Fibroblast of skin of abdomen (primary cell): ENCODE measurements around the gene BCL11B. TPM values are rescaled to one million over a fixed set of nuclear protein-coding genes. Genes with fewer than 3 reads are reported as not detected.

Experiments
- DNase-seq: peaks from one replicate; pipeline ENCODE4 v3.0.0-alpha.2; 2013
- polyA plus RNA-seq, 2 experiments: library from polyadenylated mRNA; unstranded; fragments of 120-200 nt; gene quantifications; one replicate each; pipeline ENCODE4 v1.2.1, GENCODE V29; 2013; ENCODE audit not compliant: insufficient read length in 2 of 2

Gene BCL11B
- polyA plus RNA-seq (2013, experiment 1 of 2; ENCODE audit: insufficient read length): 2.6 TPM
- 2.6 TPM for polyA plus RNA-seq (2013, experiment 2 of 2; ENCODE audit: insufficient read length)

DNA sequence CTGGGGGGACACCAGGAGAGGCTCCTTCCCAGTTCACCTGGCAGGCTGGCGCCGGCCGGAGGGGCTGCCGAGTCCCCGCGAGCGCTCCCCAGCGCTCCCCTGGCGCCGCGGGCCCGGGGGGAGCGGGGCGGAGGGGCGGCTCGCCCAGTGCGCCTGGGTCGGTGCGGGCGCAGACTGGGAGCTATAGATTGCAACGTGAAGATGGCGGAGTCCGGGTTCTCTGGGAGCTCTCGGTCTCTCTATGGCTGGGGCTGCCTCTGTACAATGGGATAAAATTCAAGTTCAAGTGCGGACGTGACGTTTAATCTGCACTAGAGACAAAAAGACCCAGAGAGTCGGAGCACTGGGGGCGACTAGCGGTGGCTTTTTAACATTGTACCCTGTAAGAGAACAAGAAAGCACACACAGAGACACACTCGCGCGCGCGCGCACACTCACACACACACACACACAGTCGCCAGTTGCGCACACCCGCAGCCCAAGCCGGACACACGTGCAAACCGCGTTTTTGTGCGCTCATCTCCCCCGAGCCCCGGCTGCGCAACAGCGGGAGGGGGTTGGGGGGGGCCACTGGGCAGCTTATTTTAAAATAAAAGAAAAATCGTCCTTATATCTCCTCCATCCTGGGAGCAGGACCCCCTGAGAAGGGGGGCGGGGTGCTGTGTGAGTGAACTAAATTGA lies at the start of gene BCL11B:
TSS of gene BCL11B (minus strand) at position 247 of the 681 bp plus-strand sequence. CDS start 979 bp downstream, outside the sequence.
- DNase-seq: peak; percentile 97

DNA sequence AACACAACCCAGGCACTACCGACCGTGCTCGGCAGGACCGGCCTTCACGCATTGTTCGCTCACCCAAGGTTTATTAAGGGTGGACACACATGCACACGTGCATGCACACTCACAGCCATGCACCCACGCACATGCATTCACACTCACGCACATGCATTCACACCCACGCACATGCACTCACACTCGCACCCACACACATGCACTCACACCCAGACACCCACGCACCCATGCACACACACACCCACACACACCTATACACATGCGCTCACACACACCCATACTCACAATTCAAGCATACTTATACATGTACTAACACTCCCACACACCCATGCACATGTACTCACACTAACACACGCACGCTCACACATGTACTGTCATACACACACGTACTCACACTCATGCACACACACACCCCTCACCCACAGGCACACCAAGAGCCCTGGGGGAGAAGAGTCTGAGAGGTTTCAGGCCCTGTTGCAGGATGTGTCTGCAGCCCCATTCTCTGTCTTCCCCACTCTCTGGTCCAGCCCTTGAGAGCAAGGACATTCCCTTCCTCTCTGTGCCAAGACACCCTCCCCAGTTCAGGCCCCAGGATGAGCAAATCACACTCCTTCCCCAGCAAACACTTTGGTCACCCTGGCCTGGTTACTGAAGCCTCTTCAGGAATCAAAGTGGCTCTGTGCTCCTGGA lies 49.4 kb upstream of the BCL11B start:
- DNase-seq: no peak

DNA sequence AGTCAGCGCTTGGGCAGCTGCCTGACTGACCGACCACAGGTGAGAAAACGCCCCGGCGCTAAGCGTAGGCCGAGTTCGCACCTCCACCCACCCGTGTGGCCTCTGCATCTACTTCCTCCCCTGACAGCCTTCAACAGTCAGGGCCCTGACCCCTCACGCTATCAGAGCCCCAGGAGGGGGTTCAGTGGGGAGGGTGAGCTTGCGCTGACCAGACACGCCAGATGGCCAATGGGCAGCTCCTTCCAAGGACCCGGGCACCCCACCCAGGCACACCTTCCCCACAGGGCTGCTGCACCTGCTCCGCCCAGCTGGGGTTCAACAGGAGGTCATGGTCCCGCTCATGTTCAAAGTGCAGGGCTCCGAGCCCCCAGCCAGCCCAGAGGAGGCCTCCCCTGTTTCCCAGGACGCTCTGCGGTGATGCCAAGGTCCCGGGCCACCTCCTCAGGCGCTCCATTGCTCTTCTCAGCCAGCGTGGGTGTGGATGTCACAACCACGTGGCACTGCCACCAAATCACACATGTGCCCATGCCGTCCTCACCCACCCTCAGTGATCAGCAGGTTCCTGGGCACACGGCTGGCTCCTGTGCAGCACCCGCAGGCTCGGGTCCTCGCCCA lies 48.7 kb upstream of the BCL11B start:
- no peak for DNase-seq

DNA sequence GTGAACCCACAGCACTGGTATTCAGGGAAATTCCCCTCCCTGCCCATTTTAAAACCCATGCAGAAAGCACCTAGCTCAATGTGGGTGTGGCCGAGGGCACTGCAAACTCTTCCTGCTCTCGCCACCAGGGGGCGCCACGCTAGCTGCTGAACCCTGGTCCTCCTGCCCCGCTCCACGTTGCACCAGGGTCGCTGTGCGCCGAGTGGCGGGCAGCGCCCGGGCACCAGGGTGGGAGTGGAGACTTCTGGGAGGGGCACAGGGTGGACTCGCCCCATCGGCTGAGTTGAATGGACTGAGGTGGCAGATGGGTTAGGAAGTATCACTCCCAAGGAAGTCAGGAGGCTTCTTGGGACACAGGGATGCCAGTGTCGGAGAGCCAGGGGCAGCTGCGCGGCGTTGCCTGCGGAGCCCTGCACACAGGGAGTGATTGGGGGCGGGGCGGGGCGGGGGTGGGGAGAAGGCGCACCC lies 48.1 kb upstream of the BCL11B start:
- DNase-seq: peak; percentile 34

DNA sequence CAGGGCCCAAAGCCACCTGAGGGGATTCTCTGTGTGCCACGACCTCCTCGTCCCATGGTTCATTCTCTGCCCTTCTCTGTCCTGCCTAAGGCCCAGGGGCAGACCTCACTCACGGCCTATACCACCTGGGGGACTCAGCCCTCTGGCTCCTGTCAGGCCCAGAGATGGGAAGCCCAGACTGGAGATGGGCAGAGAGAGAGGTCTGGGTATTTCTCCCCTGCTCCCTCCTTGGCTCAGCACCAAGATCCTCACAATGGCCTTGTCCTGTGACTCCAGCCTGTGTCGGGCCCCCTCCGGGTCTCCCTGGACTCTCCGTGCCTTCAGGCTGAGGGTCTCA lies 46.9 kb upstream of the BCL11B start:
- DNase-seq: no peak

DNA sequence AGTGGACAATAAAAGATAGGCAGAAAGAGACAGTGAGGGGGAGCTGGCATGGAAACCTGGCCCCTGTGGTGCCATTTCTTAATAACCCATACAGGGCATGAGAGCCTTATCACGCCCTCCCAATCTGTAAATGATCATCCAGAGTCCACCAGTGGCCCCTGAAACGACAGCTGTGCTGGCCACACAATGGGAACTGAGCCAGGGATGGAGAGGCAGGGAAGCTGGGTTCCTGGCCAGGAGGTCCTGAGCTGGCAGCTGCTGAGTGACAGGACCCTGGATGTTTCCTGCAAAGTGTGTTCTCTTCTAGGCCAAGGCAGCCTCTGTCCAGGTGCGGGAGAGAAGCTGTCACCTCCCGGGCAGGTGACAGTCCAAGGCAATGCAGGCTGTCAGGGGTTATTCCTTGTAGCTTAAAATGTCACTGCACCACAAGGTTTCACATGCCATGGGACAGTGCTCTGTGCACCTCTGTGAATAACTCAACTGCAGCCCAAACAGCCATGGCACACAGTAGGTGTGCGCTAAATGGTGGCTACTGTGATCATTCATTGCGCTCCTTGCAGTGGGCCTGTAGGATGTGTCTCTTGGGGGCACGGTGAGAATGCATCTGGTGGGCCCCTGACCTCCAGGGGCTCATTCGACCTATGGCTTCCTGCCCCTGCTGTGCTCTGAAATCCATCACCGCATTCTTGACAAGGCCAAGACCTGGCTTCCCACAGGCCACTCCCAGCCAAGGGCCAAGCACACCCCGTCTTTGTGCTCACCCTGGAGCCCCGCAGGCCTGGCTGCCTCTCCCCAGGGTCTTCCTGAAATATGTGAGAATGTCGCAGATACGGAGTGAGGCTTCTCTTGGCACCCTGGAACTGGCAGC lies 46.3 kb upstream of the BCL11B start:
- DNase-seq: no peak

DNA sequence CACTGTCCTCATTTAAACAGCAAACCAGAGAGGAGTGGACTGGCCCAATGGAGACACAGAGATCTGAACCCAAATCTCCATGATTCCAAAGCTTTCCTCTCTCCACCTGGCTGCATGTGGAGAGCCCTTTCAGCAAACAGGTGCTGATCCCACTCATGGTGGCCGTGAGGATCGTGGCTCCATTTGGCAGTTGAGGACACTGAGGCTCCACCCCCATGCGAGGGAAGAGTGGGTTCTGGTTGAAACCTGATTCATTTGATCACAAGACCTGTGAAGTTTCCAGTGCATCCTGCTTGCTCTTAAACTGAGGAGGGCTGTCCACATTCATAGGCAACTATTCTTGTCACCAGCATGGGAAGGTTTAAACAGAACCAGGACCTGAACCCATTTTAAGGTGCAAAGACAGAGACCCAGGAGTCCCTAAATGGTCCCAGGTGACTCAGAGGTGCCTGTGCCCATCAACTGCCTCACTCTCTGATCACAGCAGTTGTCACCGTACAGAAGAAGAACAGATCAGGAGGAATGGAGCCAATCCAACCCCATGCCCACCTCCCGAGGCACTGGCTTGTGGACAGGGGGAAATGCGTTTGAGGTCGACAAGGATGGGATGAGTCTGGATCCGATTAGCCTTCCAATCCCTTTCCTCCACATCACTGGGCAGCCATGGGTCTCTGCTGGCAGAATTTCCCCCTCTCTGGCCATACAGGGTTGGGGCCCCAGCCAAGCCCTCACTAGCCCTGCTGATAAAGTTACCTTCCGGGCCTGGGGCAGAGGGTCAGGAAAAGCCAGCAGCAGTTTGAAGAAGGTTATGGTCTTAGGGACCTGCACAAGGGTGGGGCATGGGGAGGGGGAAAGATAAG lies 45.5 kb upstream of the BCL11B start:
- no peak for DNase-seq

DNA sequence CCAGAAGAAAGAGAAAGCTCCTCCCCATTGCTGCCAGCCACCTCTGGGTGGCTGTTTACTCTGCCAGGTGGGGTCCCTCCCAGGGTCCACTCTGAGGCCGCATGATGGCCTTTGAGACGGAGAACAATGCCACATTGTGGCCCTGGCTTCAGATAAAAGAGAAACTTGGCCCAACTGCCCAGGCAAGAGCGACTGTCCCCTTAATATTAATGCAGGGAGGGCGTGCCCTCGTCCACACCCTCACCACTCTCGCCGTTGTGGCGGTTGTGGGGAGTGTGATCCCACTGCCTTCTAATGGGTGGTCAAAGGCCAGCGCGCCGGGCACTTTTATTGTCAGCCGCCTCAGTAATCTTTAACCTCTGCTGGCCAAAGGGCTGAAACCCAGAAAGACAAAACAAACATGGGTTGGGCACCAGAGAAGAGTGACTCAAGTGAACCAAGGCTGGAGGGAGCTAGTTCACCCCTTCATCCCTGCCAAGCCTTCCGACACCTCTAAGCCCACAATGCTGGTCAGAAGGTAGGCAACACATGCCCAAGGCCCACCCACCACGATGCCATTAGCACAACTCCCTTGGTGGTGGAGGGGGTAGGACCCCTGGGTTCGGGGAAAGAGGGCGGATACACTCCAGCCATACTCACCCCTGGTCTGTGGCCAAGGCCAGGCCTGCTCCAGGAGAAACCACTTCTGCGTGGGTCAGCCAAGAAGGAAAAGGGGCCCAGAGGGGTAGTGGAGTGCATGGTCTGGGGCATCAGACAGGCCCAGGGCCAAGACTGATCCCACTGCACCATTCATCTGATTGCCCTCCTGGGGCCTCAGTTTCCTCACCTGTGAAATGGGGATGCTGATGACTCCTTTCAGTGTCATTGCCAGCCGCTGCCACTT lies 44.5 kb upstream of the BCL11B start:
- DNase-seq: no peak

DNA sequence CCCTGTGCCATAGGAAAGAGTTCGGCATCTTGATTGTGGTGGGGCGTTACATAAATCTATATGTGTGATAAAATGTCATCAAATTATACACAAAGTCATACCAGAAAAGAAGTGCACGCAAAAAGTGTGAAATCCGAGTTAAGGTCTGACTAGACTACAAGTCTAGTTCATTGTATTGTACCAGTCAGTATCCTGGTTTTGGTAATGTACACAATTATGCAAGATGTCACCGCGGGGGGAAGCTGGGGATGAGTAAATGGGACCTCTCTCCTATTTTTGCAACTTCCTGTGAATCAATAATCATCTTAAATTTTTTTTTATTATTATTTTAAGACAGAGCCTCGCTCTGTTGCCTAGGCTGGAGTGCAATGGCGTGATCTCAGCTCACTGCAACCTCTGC lies 43.2 kb upstream of the BCL11B start:
- no peak for DNase-seq

DNA sequence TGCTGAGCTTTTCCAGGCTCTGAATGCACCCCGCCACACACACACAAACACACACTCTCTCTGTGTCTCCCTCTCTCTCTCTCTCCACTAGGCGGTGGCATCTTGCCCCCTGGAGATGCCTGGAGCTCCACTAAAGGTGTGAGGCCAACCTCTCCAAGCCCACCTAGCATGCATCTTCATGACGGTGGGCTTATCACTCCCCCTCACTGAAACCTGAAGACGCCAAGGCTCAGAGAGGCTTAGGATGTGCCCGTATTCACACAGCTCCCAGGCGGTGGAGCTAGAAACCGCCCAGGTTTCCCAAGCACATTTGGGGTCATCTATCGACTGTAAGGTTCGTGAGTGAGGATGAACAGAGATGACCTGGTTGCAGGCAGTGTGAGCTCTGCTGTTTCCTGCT lies 42.6 kb upstream of the BCL11B start:
- no peak for DNase-seq

DNA sequence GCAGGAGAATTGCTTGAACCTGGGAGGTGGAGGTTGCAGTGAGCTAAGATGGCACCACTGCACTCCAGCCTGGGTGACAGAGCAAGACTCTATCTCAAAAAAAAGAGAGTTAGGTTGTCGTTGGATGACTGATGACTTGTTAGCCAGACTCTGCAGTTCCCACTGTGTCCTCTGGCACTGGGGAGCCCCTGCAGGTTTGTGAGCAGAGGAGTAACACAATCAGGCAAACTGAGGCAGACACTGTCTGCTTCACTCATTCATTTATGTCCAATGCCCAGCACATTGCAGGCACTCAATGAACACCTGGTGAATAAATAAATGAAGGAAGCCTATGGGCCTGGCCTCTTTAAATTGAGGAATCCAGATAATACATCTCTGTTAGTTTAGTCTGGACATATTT lies 41.2 kb upstream of the BCL11B start:
- DNase-seq: no peak

DNA sequence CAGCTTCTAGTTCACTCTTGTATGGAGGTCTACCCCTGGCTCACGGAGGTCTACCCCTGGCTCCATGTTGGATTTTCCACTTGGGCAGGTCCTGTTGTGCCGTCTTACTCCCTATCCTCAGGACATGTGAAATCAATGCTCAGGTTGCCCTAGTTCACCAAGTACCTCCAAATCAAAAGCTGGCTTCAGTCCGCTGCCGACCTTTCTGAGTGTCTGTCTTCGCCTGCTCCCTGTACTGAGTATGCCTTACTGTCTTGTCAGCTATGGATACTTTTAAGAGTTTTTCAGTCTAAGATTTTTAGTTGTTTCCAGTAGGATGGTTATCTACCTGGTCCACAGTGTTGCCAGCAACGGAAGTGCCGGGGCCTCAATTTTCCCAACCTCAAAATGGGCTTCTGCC lies 40.1 kb upstream of the BCL11B start:
- no peak for DNase-seq

DNA sequence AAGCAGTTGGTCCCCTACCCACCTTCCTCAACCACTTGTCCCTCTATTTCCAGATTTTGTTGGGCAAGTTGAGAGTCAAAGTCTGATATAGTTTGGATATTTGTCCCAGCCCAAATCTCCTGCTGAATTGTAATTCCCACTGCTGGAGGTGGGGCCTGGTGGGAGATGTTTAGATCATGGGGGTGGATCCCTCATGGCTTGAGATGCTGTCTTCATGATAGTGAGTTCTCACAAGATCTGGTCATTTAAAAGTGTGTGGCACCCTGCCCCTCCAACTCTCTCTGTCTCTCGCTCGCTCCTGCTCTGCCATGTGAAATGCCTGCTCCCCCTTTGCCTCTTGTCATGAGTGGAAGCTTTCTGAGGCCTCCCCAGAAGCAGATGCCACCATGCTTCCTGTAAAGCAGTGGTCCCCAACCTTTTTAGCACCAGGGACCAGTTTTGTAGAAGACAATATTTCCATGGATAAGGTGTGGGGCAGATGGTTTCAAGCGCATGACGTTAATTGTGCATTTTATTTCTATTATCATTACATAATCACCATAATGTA lies 37.3 kb upstream of the BCL11B start:
- no peak for DNase-seq

DNA sequence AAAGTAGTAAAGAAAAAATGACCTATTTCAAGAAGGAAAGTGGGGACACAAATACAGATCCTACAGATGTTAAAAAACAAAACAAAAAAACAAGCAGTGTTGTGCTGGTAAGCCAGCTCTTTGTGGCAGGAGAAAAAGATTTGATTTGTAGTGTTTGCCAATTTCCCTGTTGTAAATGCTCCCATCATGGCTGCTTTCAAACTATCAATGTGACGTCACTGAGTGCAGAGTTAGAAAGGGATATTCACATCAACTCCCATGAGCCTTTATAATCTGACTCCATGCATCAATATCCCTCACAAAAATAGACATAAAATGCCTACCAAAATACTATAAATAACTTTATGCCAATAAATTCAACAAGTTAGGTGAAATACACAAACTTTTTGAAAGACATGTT lies 32.2 kb upstream of the BCL11B start:
- no peak for DNase-seq

DNA sequence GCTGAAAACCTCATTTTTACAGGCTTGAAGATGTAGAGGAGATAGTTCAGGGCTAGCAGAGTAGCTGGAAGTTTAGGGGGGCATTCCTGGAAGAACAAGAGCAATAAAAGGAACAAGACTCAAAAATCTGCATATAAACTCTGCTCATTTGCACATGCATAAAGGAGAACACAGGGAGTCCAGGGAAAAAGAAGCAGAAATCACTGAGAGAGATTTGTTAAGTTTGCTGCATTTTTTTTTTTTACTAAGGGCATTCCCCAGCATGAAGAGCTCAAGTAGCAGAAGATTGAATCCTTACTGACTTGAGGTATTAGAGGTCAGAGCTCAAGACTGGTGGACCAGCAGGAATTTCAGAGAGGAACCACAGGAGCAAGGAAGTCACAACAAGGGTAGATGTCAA lies 28.2 kb upstream of the BCL11B start:
- no peak for DNase-seq

DNA sequence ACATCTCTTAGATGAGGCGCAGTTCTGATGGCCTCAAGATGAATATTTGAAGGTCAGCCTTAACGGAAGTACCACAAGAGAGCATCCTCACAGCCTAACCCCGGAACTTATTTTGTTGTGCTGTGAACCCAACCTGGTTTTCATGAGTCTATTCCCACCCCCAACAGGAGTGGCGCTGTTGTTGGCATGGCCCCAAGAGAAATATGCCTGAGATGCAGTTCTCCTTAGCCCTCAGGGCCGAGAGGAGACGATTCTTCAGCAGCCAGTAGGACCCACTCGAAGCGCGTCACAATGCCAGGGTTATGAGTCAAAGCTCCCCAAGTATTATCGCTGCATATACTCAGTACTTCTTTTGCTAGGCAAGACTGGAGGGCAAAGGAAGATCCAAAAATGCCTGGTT lies 24.5 kb upstream of the BCL11B start:
- no peak for DNase-seq

DNA sequence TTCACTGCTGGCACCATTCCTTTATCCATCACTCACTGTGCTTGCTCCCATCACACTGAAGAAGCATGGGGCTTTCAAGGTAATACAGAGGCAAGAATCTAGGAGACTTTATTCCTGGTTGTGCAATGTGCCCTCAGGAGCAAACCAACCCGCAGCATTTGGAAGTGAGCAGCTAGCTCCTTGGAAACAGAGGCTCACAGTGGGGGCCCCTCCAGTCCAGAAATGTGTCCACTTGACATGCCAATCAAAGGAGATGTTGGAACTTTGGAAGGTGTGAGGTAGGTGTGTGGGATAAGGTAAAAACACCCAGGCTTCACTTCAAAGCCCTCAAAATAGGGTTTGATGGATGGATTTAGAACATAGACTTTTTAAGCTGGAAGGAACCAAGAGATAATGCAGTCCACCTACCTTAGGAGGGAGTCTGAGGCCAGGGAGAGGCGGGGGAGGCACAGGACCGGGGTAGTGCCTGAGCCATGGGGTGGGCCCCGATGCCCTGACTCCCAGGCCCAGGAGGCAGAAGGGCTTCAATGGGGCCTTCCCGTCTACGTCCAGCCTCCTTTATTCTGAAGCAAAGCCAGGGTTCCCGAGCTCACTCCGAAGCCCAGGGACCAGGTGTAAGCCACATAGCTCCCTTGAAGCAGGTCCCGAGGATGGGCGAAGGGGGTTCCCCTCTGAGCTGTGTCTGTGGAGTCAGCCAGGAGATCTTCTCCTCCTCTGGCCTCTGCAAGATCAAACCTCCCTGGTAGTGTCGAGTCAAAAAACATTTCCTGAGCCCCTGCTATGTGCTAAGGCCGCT lies 17.6 kb upstream of the BCL11B start:
- no peak for DNase-seq

DNA sequence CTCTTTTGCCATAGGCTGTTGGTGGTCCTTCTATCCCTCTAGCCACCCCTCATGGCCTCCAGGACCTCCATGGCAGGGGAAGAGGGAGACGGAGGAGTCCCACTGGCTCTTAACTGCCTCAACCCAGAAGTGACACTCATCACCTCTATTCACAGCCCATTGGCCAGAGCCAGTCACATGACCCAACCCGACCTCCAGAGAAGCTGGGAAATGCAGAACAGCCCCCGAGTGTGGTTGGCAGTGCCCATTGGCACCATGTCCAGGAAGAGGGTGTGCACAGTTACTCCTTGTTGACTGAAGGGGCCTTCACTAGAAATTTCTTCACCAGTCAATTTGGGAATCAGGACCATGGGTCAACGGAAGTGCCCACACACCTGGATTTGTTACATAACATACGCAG lies 17.0 kb upstream of the BCL11B start:
- DNase-seq: no peak

DNA sequence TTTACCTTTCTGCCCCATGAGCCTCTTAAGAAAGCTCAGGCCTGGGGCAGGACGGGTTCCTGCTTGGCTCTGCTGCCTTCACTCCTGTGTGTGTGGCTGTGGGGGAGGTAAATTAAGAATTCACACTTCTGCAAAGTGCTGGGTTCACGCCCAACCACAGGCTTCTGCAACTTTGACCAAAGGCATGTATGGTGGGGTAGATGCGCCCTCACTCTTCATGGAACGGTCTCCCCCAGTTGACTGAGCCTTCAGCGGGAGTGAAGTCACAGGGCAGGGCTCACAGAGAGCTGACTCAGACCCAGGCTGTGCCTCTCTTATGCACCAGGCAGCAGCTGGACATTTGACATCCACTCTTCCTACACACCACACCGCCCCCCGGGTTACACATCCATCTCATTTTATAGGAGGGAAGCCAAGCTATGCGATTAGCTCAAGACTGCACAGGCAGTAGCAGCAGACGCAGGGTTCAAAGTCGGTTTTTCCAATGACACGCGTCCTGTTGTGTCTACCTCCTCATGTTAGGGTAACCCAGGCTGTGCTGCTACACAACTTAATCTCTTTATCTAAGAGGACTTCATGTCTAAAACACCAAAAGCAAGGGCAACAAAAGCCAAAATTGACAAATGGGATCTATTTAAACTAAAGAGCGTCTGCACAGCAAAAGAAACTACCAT lies 15.4 kb upstream of the BCL11B start:
- no peak for DNase-seq
